ENCODE results near the gene PPP1R1C.

- TF ChIP-seq TAF1 (IDR thresholded peaks at IDR 0.05; ENCODE audit: borderline replicate concordance, insufficient read depth, low read length), result no peak
- TF ChIP-seq REST (IDR thresholded peaks at IDR 0.05; ENCODE audit: insufficient read depth in 1 of 2, low read depth in 2 of 2, low read length in 2 of 2), result no peak
- no peak for TF ChIP-seq SIN3A (IDR thresholded peaks at IDR 0.05; ENCODE audit: borderline replicate concordance, insufficient read depth, low read length)
- no peak for TF ChIP-seq POLR2AphosphoS5 (IDR thresholded peaks at IDR 0.05; ENCODE audit: low read depth, low read length)
These were observed 41.3 kb upstream of the PPP1R1C start for GRCh38 chr2:181944164-181944913.

All from PFSK-1 (cell line).